ENCODE results near the gene DNTT. TPM values are rescaled to one million over a fixed set of nuclear protein-coding genes. Genes with fewer than 3 reads are reported as not detected.

Gene DNTT
- total and polyA plus RNA-seq, 9 of the 15 experiments (the other 6 are each of a cell fraction or from before 2014, with no cell fraction given), result not detected

- ChIA-PET CTCF (ENCODE audit: low intra/inter-chr PET ratio) (no interaction called here), POLR2A (no interaction called here)
- no peaks in the 10 kb centered on the region for H3K4me1 ChIP-seq (replicated peaks in 1 of 2; ENCODE audit: control insufficient read depth in 2 of 2, insufficient read depth in 2 of 2, low read length in 2 of 2)
- H3K9me3 ChIP-seq (replicated peaks; ENCODE audit: control insufficient read depth, insufficient read depth, low read depth, low read length), result no peaks in the 10 kb centered on the region
- no peaks in the 10 kb centered on the region for H4K20me1 ChIP-seq (replicated peaks; ENCODE audit: control insufficient read depth, insufficient read depth, low read length)
- 5% methylated on average over 4 of the region's 4 CpGs for WGBS (ENCODE audit: insufficient coverage, low coverage, missing lambda C conversion rate)
- intact Hi-C loops (cut with micrococcal nuclease) (no loop called here), in situ Hi-C loops (cut with MboI) (no loop called here)
- ATAC-seq (no peak), DNase-seq (ENCODE audit: extremely low read depth in 1 of 4, low spot score in 3 of 4) (no peak), FAIRE-seq (no peak)
- H3K9ac ChIP-seq (ENCODE audit: insufficient read depth in 1 of 2, low read depth in 2 of 2, low read length in 2 of 2), result no peak overlapping the region
- no peaks in the 10 kb centered on the region for H3K79me2 ChIP-seq (ENCODE audit: control insufficient read depth, insufficient read depth, low read length)
- H3K4me3 ChIP-seq, result no peak overlapping the region
- no peak overlapping the region for H2AFZ ChIP-seq (ENCODE audit: low read depth, low read length)
- H3K27me3 ChIP-seq (ENCODE audit: control insufficient read depth in 2 of 2, insufficient read depth in 2 of 2, low read length in 2 of 2), result peaks cover 0 to 17% of the 10 kb centered on the region in 2 experiments; a peak in 2 of 5 replicates
- no peaks in the 10 kb centered on the region for H3K36me3 ChIP-seq (ENCODE audit: control insufficient read depth, insufficient read depth, low read length)
- H3K9me1 ChIP-seq (ENCODE audit: control insufficient read depth, insufficient read depth, low read length), result no peaks in the 10 kb centered on the region
- BruUV-seq (replicated peaks), result no TSS peak
- TF ChIP-seq ZNF3 (CRISPR knock-in tag; IDR thresholded peaks at IDR 0.05) (no peak), ZSCAN32 (CRISPR knock-in tag; IDR thresholded peaks at IDR 0.05) (no peak)
- TF ChIP-seq, protein P1, sequence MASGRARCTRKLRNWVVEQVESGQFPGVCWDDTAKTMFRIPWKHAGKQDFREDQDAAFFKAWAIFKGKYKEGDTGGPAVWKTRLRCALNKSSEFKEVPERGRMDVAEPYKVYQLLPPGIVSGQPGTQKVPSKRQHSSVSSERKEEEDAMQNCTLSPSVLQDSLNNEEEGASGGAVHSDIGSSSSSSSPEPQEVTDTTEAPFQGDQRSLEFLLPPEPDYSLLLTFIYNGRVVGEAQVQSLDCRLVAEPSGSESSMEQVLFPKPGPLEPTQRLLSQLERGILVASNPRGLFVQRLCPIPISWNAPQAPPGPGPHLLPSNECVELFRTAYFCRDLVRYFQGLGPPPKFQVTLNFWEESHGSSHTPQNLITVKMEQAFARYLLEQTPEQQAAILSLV (tag; IDR thresholded peaks at IDR 0.05), result no peak
- no peak overlapping the region for H3K4me2 ChIP-seq (ENCODE audit: insufficient read depth, low read length)
- H3K27ac ChIP-seq (ENCODE audit: extremely low read depth, low read depth, low read length), result no peak overlapping the region
Observed at GRCh38 chr10:96257944-96258343, 46.3 kb upstream of the DNTT start.

DNA sequence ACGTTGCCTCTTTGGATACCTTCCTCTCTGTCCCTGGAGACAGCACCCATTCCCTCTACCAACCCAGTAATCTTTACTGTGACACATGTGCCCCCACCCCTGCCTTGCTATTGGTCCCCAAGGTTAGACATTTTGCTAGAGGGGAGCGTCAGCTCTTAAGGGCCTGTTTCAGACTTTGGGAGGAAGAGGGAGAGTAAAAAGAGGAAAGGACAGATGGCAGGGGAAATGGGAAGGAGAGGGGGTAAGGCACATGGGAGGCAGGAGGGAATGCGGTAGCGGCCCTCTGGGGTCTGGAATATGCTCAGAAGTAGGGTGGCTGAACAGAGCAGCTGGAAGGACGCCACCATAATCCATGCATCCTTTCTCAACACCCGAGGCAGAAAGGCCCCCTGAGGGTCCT, 45.1 kb upstream of the DNTT start:
- H3K9me3 ChIP-seq (replicated peaks; ENCODE audit: control insufficient read depth, insufficient read depth, low read depth, low read length), result no peaks in the 10 kb centered on the region
- FAIRE-seq (no peak), ATAC-seq (no peak), DNase-seq (ENCODE audit: extremely low read depth in 1 of 4, low spot score in 3 of 4) (no peak)
- H3K27me3 ChIP-seq (ENCODE audit: control insufficient read depth in 2 of 2, insufficient read depth in 2 of 2, low read length in 2 of 2), result peaks cover 0 to 27% of the 10 kb centered on the region in 2 experiments; a peak in 2 of 5 replicates
- H3K27ac ChIP-seq (ENCODE audit: extremely low read depth, low read depth, low read length), result no peak overlapping the region
- no peak overlapping the region for H2AFZ ChIP-seq (ENCODE audit: low read depth, low read length)
- POLR2A ChIA-PET, result interaction anchor here (0.6 kb wide), 1 partner anchor 46 kb away, joined by 3 read pairs; no protein-coding TSS in a partner anchor
- no TSS peak for BruUV-seq (replicated peaks)
- no peak for TF ChIP-seq ZNF134 (CRISPR knock-in tag; conservative IDR thresholded peaks at IDR 0.05)
- TF ChIP-seq, protein P2, sequence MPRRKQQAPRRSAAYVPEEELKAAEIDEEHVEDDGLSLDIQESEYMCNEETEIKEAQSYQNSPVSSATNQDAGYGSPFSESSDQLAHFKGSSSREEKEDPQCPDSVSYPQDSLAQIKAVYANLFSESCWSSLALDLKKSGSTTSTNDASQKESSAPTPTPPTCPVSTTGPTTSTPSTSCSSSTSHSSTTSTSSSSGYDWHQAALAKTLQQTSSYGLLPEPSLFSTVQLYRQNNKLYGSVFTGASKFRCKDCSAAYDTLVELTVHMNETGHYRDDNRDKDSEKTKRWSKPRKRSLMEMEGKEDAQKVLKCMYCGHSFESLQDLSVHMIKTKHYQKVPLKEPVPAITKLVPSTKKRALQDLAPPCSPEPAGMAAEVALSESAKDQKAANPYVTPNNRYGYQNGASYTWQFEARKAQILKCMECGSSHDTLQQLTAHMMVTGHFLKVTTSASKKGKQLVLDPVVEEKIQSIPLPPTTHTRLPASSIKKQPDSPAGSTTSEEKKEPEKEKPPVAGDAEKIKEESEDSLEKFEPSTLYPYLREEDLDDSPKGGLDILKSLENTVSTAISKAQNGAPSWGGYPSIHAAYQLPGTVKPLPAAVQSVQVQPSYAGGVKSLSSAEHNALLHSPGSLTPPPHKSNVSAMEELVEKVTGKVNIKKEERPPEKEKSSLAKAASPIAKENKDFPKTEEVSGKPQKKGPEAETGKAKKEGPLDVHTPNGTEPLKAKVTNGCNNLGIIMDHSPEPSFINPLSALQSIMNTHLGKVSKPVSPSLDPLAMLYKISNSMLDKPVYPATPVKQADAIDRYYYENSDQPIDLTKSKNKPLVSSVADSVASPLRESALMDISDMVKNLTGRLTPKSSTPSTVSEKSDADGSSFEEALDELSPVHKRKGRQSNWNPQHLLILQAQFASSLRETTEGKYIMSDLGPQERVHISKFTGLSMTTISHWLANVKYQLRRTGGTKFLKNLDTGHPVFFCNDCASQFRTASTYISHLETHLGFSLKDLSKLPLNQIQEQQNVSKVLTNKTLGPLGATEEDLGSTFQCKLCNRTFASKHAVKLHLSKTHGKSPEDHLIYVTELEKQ (CRISPR knock-in tag; IDR thresholded peaks at IDR 0.05), result no peak
- no peak for TF ChIP-seq FOSL1 (tag; conservative IDR thresholded peaks at IDR 0.05)
- no peak for TF ChIP-seq ZNF253 (CRISPR knock-in tag; conservative IDR thresholded peaks at IDR 0.05)
- TF ChIP-seq CBFA2T2 (conservative IDR thresholded peaks at IDR 0.05), result no peak
- H3K4me1 ChIP-seq (replicated peaks in 1 of 2; ENCODE audit: control insufficient read depth in 2 of 2, insufficient read depth in 2 of 2, low read length in 2 of 2), result no peaks in the 10 kb centered on the region
- H3K9me1 ChIP-seq (ENCODE audit: control insufficient read depth, insufficient read depth, low read length), result no peaks in the 10 kb centered on the region
- no peak overlapping the region for H3K4me3 ChIP-seq
- intact Hi-C loops (cut with micrococcal nuclease) (no loop called here), in situ Hi-C loops (cut with MboI) (no loop called here)
- H4K20me1 ChIP-seq (replicated peaks; ENCODE audit: control insufficient read depth, insufficient read depth, low read length), result no peaks in the 10 kb centered on the region
- H3K4me2 ChIP-seq (ENCODE audit: insufficient read depth, low read length), result no peak overlapping the region
- H3K36me3 ChIP-seq (ENCODE audit: control insufficient read depth, insufficient read depth, low read length), result no peaks in the 10 kb centered on the region
- H3K9ac ChIP-seq (ENCODE audit: insufficient read depth in 1 of 2, low read depth in 2 of 2, low read length in 2 of 2), result no peak overlapping the region
- CTCF ChIA-PET (ENCODE audit: low intra/inter-chr PET ratio), result no interaction called here
- H3K79me2 ChIP-seq (ENCODE audit: control insufficient read depth, insufficient read depth, low read length), result no peaks in the 10 kb centered on the region
- 0% methylated on average over 5 of the region's 6 CpGs for WGBS (ENCODE audit: insufficient coverage, low coverage, missing lambda C conversion rate)

Measured in K562 (cell line).